ENCODE measurements around the gene TFDP2. TPM values are rescaled to one million over a fixed set of nuclear protein-coding genes. Genes with fewer than 3 reads are reported as not detected.

The TFDP2 gene
- total RNA-seq, 1 experiment from 2014 or later, result 76.0 TPM

GRCh38 chr3:142040941-142041491 lies 108.3 kb downstream of the TFDP2 start:
- no peaks in the 10 kb centered on the region for H3K79me2 ChIP-seq (ENCODE audit: insufficient read depth, low read length)
- no peak overlapping the region for H3K4me2 ChIP-seq (ENCODE audit: insufficient read depth, insufficient read length, low read length)
- H2BK120ac ChIP-seq (ENCODE audit: low read depth, low read length, poor library complexity, severe bottlenecking), result no peak overlapping the region
- no CpG with 5 or more reads among the region's 2 CpGs for WGBS (ENCODE audit: extremely low coverage, insufficient read length, low lambda C conversion rate)
- no peak overlapping the region for H3K9ac ChIP-seq (ENCODE audit: extremely low read depth, insufficient read length, low read length)
- H3K79me1 ChIP-seq (ENCODE audit: insufficient read depth, low read depth, low read length, poor library complexity, severe bottlenecking), result no peaks in the 10 kb centered on the region
- no peak overlapping the region for H2BK15ac ChIP-seq (ENCODE audit: low read depth, low read length)
- H2AFZ ChIP-seq (ENCODE audit: low read length), result no peak overlapping the region
- peaks cover 2 to 5% of the 10 kb centered on the region in 2 experiments; a peak in 3 of 4 replicates for H3K4me1 Mint-ChIP-seq
- no peak overlapping the region for H4K5ac ChIP-seq (ENCODE audit: insufficient read length, low read depth, low read length)
- H4K8ac ChIP-seq (replicated peaks; ENCODE audit: insufficient read length, low read depth, low read length), result no peak overlapping the region
- H2BK5ac ChIP-seq (ENCODE audit: insufficient read length, low read length), result no peak overlapping the region
- no peaks in the 10 kb centered on the region for H3K27me3 Mint-ChIP-seq (ENCODE audit: low read depth)
- H3K14ac ChIP-seq (ENCODE audit: insufficient read depth, low read length), result no peak overlapping the region
- no peak overlapping the region for H3K56ac ChIP-seq (ENCODE audit: insufficient read length, low read depth, low read length)
- H3K9me3 Mint-ChIP-seq, result no peaks in the 10 kb centered on the region
- no peaks in the 10 kb centered on the region for H4K20me1 ChIP-seq (ENCODE audit: control insufficient read depth, insufficient read depth, insufficient read length)
- TF ChIP-seq, protein P1, sequence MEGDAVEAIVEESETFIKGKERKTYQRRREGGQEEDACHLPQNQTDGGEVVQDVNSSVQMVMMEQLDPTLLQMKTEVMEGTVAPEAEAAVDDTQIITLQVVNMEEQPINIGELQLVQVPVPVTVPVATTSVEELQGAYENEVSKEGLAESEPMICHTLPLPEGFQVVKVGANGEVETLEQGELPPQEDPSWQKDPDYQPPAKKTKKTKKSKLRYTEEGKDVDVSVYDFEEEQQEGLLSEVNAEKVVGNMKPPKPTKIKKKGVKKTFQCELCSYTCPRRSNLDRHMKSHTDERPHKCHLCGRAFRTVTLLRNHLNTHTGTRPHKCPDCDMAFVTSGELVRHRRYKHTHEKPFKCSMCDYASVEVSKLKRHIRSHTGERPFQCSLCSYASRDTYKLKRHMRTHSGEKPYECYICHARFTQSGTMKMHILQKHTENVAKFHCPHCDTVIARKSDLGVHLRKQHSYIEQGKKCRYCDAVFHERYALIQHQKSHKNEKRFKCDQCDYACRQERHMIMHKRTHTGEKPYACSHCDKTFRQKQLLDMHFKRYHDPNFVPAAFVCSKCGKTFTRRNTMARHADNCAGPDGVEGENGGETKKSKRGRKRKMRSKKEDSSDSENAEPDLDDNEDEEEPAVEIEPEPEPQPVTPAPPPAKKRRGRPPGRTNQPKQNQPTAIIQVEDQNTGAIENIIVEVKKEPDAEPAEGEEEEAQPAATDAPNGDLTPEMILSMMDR (conservative IDR thresholded peaks at IDR 0.05), result no peak
- DNase-seq, result no peak
- no peak overlapping the region for H3K27ac ChIP-seq (ENCODE audit: insufficient read length, low read depth, low read length)
- H3K27me3 ChIP-seq (ENCODE audit: insufficient read depth, low read length), result no peaks in the 10 kb centered on the region
- no peak overlapping the region for H3K4ac ChIP-seq (ENCODE audit: low read depth, low read length)
- no peak overlapping the region for H3T11ph ChIP-seq (ENCODE audit: low read length)
- no peaks in the 10 kb centered on the region for H3K4me1 ChIP-seq (ENCODE audit: insufficient read depth, low read length)
- H3K23me2 ChIP-seq (ENCODE audit: insufficient read length, low read depth, low read length, poor library complexity, severe bottlenecking), result no peaks in the 10 kb centered on the region
- H3K23ac ChIP-seq (ENCODE audit: insufficient read length, low read depth, low read length), result no peak overlapping the region
- no peak overlapping the region for H4K91ac ChIP-seq (ENCODE audit: insufficient read length, low read depth, low read length)
- no peak overlapping the region for H3K18ac ChIP-seq (ENCODE audit: insufficient read length, low read depth, low read length)
- H3K4me3 Mint-ChIP-seq, result no peak overlapping the region
- H3K27ac Mint-ChIP-seq, result no peak overlapping the region
- H3K9me3 ChIP-seq (ENCODE audit: control insufficient read depth, low read depth, low read length), result no peaks in the 10 kb centered on the region
- H2BK12ac ChIP-seq (ENCODE audit: insufficient read length, low read depth, low read length), result no peak overlapping the region
- peaks cover 0 to 2% (median 0%) of the 10 kb centered on the region in 3 experiments; a peak in 2 of 7 replicates for H3K36me3 Mint-ChIP-seq (ENCODE audit: insufficient read depth in 1 of 3, low read depth in 3 of 3)
- no peak overlapping the region for H2AK5ac ChIP-seq (ENCODE audit: insufficient read length, low read length)
- H2BK20ac ChIP-seq (ENCODE audit: low read depth, low read length, poor library complexity, severe bottlenecking), result no peak overlapping the region
